Measurements from ENCODE around the gene MYO1H.

MYO1H gene

DNA sequence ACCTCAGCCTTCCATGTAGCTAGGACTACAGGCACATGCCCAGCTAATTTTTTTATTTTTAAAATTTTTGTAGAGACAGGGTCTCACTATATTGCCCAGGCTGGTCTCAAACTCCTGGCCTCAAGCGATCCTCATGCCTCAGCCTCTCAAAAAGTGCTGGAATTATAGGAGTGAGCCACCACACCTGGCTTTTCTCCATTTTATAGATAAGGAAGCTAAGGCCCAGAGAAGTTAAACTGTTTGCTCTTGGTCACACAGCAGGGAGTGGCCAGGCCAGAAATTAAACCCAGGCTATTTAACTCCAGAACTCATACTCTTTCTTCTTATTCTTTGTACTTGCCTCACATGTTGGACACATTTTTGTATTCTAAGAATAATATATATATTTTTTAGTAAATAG is 146.2 kb downstream of the MYO1H start:
- no peak for DNase-seq (ENCODE audit: low spot score)

- no peak for DNase-seq (ENCODE audit: low spot score)
These were observed 146.7 kb downstream of the MYO1H start for GRCh38 chr12:109494348-109494881.

DNA sequence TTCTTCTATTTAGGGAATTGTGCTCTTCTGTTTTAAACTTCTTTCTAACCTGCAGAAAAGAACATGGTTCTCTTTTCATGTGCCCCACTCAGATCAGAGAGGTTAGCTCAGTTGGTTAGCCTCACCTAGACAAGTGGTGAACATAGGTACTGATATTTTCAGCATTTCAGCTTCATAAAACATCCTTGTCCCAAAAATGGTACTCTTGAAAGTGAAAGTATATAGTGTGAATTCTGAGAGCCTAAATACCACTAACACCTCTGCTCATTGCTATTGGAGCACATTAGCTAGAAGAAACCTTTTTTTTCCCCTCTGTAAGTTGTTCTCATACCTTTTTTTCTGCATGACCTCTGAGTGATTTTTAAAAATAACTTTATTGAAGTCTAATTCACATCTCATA is 147.3 kb downstream of the MYO1H start:
- DNase-seq (ENCODE audit: low spot score), result no peak

GRCh38 chr12:109496306-109496705 is 148.6 kb downstream of the MYO1H start:
- no peak for DNase-seq (ENCODE audit: low spot score)

DNA sequence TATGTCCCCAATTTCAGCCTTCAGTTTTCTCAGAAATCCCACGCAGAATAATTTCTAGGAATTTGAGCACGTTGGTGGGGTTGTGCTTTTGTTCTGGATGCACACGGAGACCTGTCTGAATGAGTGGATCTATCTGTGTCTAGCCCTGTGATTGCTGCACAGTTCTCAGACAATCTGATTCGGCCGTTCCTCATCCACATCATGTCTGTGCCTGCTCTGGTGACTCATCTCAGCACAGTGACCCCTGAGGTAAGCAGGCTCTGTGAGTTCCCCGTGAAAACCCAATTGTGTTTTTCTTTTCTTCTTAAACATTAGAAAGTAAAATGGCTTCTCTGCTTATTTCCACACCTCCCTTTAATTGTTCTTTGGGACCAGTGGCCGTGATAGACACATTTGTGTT is 150.0 kb downstream of the MYO1H start:
- no peak for DNase-seq (ENCODE audit: low spot score)
